HG03378 (cell line): Measurements from ENCODE around the gene TIMELESS.
"Not testable (repeated sequence)": the region's sequence is repeated elsewhere in the genome, so short reads cannot be mapped to it uniquely, and the experiment has no call there.

Experiments
- ATAC-seq: cut with Tn5 transposase; IDR thresholded peaks from one replicate; pipeline ENCODE4 v1.9.1; 2021; ENCODE audit warnings: mild to moderate bottlenecking, moderate library complexity; ENCODE audit not compliant: unreplicated experiment

TIMELESS gene

GRCh38 chr12:56468216-56469006 lies 19.2 kb upstream of the TIMELESS start, which contains the start of gene SPRYD4:
Gene SPRYD4, plus strand, starts transcription at chr12:56468578. Its CDS starts 14 bp downstream, at chr12:56468592.
- ATAC-seq, result peak; percentile 73

- no peak for ATAC-seq
These were observed 13.3 kb upstream of the TIMELESS start for GRCh38 chr12:56462565-56462964.

- ATAC-seq, result no peak
These were observed 12.3 kb upstream of the TIMELESS start for GRCh38 chr12:56461235-56462159.

- ATAC-seq, result no peak
These were observed 8.6 kb upstream of the TIMELESS start for GRCh38 chr12:56457817-56458216.

- ATAC-seq, result no peak
These were observed 5.3 kb upstream of the TIMELESS start, which contains the start of gene MIP for GRCh38 chr12:56454557-56454956. Gene MIP, minus strand, starts transcription at chr12:56454657. Its CDS starts 44 bp downstream, at chr12:56454613.

GRCh38 chr12:56451147-56451546 lies 1.9 kb upstream of the TIMELESS start:
- ATAC-seq, result no peak

GRCh38 chr12:56450241-56450640 lies 1.0 kb upstream of the TIMELESS start:
- no peak for ATAC-seq

- no peak for ATAC-seq
These were observed 377 bp upstream of the TIMELESS start for GRCh38 chr12:56449622-56449984.

- ATAC-seq, result not testable (repeated sequence)
These were observed 6.0 kb downstream of the TIMELESS start for GRCh38 chr12:56443208-56443607.

GRCh38 chr12:56437430-56438176 lies 11.6 kb downstream of the TIMELESS start:
- ATAC-seq, result no peak

- ATAC-seq, result no peak
These were observed 14.4 kb downstream of the TIMELESS start for GRCh38 chr12:56434828-56435227.

- no peak for ATAC-seq
These were observed 17.4 kb downstream of the TIMELESS start for GRCh38 chr12:56431850-56432249.

GRCh38 chr12:56431288-56431687 lies 17.9 kb downstream of the TIMELESS start:
- ATAC-seq, result no peak

- ATAC-seq, result no peak
These were observed 23.2 kb downstream of the TIMELESS start for GRCh38 chr12:56425940-56426438.

- ATAC-seq, result no peak
These were observed 24.0 kb downstream of the TIMELESS start for GRCh38 chr12:56425193-56425592.

GRCh38 chr12:56420411-56420810 lies 28.8 kb downstream of the TIMELESS start:
- no peak for ATAC-seq

GRCh38 chr12:56417739-56418138 lies 31.5 kb downstream of the TIMELESS start:
- no peak for ATAC-seq

GRCh38 chr12:56414401-56414800 lies 34.8 kb downstream of the TIMELESS start:
- no peak for ATAC-seq

- no peak for ATAC-seq
These were observed 35.8 kb downstream of the TIMELESS start for GRCh38 chr12:56413392-56413791.

- ATAC-seq, result no peak
These were observed 37.2 kb downstream of the TIMELESS start for GRCh38 chr12:56411781-56412639.
